C4-2B (cell line): ENCODE results near the gene BRD7.

ENCODE experiments used
- CTCF ChIP-seq: fragments of 450-650 bp; conservative IDR thresholded peaks from 2 replicates; pipeline ENCODE4 v1.5.1; 2017; ENCODE audit warnings: mild to moderate bottlenecking
- ZFX ChIP-seq: fragments of 450-650 bp; IDR thresholded peaks from 2 replicates; pipeline ENCODE4 v1.6.1; 2017

DNA sequence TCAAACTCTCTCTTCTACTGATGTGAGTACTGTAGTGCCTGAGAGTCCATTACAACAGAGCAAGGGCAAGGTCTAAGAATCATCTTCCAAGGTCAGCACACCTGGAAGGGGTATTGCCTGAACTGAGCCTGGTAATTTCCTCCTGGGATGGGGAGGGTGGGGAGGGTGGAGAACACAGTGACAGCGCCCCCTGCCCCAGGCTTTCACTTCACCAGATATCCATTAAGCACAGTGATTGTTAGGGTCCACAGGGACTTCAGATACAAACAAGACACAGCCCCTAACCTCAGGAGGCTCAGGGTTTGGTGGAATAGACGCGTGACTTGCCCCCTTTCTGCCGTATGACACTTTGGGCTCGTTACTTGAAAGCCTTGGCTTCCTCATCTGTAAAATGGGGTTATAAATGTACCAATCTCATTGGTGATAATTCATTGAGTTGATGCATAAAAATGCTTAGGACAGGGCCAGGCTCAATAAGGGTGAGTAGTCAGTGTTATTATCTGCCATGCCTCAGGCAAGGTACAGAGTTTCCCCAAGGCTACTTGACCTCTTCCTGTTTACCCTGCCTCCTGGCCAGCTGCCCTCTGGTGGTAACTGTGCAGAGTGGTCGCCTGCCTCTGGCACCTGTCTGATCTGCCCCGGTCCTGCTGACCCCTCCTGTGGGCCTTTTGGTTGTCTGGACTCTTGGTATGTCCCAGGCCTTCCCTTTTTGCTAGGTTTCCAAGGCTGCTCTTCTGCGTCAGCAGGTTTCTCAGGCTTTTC is 13.1 kb upstream of the BRD7 start:
- no peak; the same call in 1 of the 2 replicates for TF ChIP-seq CTCF
- TF ChIP-seq ZFX = no peak
